ENCODE data around the gene RFC1. TPM values are rescaled to one million over a fixed set of nuclear protein-coding genes. Genes with fewer than 3 reads are reported as not detected.
"Not testable (repeated sequence)": the region's sequence is repeated elsewhere in the genome, so short reads cannot be mapped to it uniquely, and the experiment has no call there.

RFC1 gene
- total and polyA plus RNA-seq, 4 donors: 11.0 to 75.3 (median 25.9) TPM

DNA sequence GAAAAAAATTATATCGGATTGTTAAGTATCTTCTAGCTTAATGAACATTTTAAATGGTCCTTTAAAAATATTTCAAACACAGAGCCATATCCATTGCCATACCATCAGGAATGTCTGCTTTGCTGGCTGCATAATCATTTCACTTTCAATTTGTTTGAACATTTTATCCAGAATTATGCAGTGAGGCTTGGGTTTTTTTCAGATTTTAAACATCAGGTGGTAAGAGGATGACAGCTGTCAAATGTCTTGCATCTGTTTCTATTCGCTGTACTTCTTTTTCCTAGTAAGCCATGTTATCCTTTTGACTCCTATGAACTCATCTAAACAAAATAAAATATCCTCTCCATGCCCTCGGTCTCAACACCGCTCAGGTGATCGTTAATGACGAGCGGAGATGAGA, 802 bp downstream of the RFC1 start:
- ATAC-seq (ENCODE audit: insufficient read depth, low FRiP score): no peak
- TF ChIP-seq CTCF (IDR thresholded peaks at IDR 0.05; ENCODE audit: control extremely low read depth, extremely low read depth): no peak

DNA sequence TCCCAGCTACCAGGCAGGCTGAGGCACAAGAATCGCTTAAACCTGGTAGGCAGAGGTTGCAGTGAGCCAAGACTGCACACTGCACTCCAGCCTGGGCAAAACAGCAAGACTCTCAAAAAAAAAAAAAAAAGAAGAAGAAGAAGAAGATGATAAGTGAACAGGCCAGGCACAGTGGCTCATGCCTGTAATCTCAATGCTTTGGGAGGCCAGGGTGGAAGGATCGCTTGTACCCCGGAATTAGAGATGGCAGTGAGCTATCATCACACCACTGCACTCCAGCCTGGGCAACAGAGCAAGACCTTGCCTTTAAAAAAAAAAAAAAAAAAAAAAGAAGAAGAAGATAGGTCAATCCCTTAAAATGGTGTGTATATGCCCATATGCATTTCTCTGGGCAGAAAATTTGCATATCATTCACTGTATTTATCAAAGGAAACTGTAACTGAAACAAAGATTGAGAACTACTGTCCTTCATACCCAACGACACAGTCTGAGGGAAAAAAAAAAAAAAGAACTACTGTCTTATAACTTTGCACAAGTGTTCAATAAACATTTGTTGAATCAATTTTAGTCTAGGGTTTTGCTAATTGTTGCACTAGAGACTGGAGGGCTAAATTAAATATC, 2.3 kb downstream of the RFC1 start:
- peaks cover 0 to 4% (median 2%) of the 10 kb centered on the region in 4 donors for H3K36me3 ChIP-seq (ENCODE audit: control insufficient read depth in 4 of 4, insufficient read depth in 4 of 4, low read length in 4 of 4)
- WGBS, 2 donors: 80 to 88% methylated on average over 4 of the region's 4 CpGs
- ATAC-seq (ENCODE audit: insufficient read depth, low FRiP score) (no peak), DNase-seq (no peak)
- no peak overlapping the region for H3K27ac ChIP-seq (ENCODE audit: low read depth in 1 of 2, low read length in 1 of 2)
- H3K9ac ChIP-seq (ENCODE audit: insufficient read depth in 1 of 2, low read length in 2 of 2): no peak overlapping the region
- no peak for TF ChIP-seq CTCF (IDR thresholded peaks at IDR 0.05; ENCODE audit: control extremely low read depth, extremely low read depth)
- no peak overlapping the region for H3K4me3 ChIP-seq
- peaks cover 0 to 21% (median 4%) of the 10 kb centered on the region in 5 donors for H3K4me1 ChIP-seq (ENCODE audit: control insufficient read depth in 5 of 5, insufficient read depth in 5 of 5, low read length in 5 of 5)
- H3K9me3 ChIP-seq (ENCODE audit: control insufficient read depth in 4 of 4, insufficient read depth in 3 of 4, low read length in 3 of 4): peaks cover 0 to 2% (median 0%) of the 10 kb centered on the region in 4 donors
- no peaks in the 10 kb centered on the region for H3K27me3 ChIP-seq (ENCODE audit: control insufficient read depth in 3 of 3, insufficient read depth in 3 of 3, low read length in 2 of 3)

More for the DNA sequence above, 802 bp downstream of the RFC1 start:
- H3K4me3 ChIP-seq: peak overlapping the region; percentile 94
- H3K4me1 ChIP-seq (ENCODE audit: control insufficient read depth in 5 of 5, insufficient read depth in 5 of 5, low read length in 5 of 5): peaks cover 0 to 21% (median 4%) of the 10 kb centered on the region in 5 donors
- H3K9ac ChIP-seq (ENCODE audit: insufficient read depth in 1 of 2, low read length in 2 of 2): peak overlapping the region; percentile 85 to 91
- DNase-seq: no peak
- H3K9me3 ChIP-seq (ENCODE audit: control insufficient read depth in 4 of 4, insufficient read depth in 3 of 4, low read length in 3 of 4): peaks cover 0 to 2% (median 0%) of the 10 kb centered on the region in 4 donors
- H3K27me3 ChIP-seq (ENCODE audit: control insufficient read depth in 3 of 3, insufficient read depth in 3 of 3, low read length in 2 of 3): no peaks in the 10 kb centered on the region
- H3K27ac ChIP-seq (ENCODE audit: low read depth in 1 of 2, low read length in 1 of 2): peak overlapping the region in 1 of 2 donors; percentile 88
- H3K36me3 ChIP-seq (ENCODE audit: control insufficient read depth in 4 of 4, insufficient read depth in 4 of 4, low read length in 4 of 4): peaks cover 0 to 4% (median 2%) of the 10 kb centered on the region in 4 donors
- 6 to 9% methylated on average over 7 of the region's 7 CpGs for WGBS, 2 donors

DNA sequence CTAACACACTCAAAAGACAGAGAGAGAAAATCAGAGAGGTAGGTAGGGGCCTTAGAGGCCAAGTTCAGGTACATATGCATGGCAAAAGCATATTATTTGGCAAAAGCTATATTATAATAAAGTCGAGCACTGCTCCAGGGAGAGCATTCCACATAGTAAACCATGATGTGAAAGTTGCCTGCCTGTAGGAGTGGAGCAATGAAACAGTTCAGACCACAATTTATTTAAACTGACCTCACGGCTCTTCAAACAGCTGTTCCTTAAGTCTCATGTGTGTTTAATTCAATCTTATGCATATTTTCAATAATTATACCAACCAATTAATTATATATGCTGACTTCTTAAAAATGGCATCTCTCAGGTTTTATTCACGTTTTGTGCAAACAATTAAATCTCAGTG, 3.3 kb downstream of the RFC1 start:
- no peaks in the 10 kb centered on the region for H3K27me3 ChIP-seq (ENCODE audit: control insufficient read depth in 3 of 3, insufficient read depth in 3 of 3, low read length in 2 of 3)
- peaks cover 0 to 21% (median 4%) of the 10 kb centered on the region in 5 donors for H3K4me1 ChIP-seq (ENCODE audit: control insufficient read depth in 5 of 5, insufficient read depth in 5 of 5, low read length in 5 of 5)
- no peak overlapping the region for H3K27ac ChIP-seq (ENCODE audit: low read depth in 1 of 2, low read length in 1 of 2)
- WGBS, 2 donors: 60 to 78% methylated on average over 3 of the region's 3 CpGs
- ATAC-seq (ENCODE audit: insufficient read depth, low FRiP score): no peak
- no peak for DNase-seq
- H3K9me3 ChIP-seq (ENCODE audit: control insufficient read depth in 4 of 4, insufficient read depth in 3 of 4, low read length in 3 of 4): peaks cover 0 to 2% (median 0%) of the 10 kb centered on the region in 4 donors
- no peak overlapping the region for H3K9ac ChIP-seq (ENCODE audit: insufficient read depth in 1 of 2, low read length in 2 of 2)
- peaks cover 0 to 4% (median 2%) of the 10 kb centered on the region in 4 donors for H3K36me3 ChIP-seq (ENCODE audit: control insufficient read depth in 4 of 4, insufficient read depth in 4 of 4, low read length in 4 of 4)
- no peak overlapping the region for H3K4me3 ChIP-seq
- no peak for TF ChIP-seq CTCF (IDR thresholded peaks at IDR 0.05; ENCODE audit: control extremely low read depth, extremely low read depth)

DNA sequence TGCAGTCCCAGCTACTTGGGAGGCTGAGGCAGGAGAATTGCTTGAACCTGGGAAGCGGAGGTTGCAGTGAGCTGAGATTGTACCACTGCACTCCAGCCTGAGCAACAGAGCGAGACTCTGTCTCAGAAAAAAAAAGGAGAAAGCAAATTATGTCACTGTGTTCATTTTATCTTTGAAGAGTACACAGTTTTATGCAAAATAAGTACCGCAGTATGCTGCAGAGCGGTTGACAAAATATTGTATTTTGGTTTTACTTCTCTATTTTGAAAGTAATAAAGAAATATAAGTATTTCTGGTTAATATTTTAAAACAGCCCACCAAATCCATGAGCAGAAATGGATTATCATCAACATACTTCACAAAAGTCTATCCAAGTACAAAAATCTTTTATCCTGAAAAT, 5.6 kb downstream of the RFC1 start:
- H3K9me3 ChIP-seq (ENCODE audit: control insufficient read depth in 4 of 4, insufficient read depth in 3 of 4, low read length in 3 of 4); H3K4me3 ChIP-seq; H3K9ac ChIP-seq (ENCODE audit: insufficient read depth in 1 of 2, low read length in 2 of 2); H3K36me3 ChIP-seq (ENCODE audit: control insufficient read depth in 4 of 4, insufficient read depth in 4 of 4, low read length in 4 of 4); H3K27ac ChIP-seq (ENCODE audit: low read depth in 1 of 2, low read length in 1 of 2); DNase-seq; H3K27me3 ChIP-seq (ENCODE audit: control insufficient read depth in 3 of 3, insufficient read depth in 3 of 3, low read length in 2 of 3); ATAC-seq (ENCODE audit: insufficient read depth, low FRiP score): not testable (repeated sequence)
- WGBS, 2 donors: 92 to 93% methylated on average over 4 of the region's 4 CpGs
- H3K4me1 ChIP-seq (ENCODE audit: control insufficient read depth in 5 of 5, insufficient read depth in 5 of 5, low read length in 5 of 5): peaks cover 0 to 13% (median 4%) of the 10 kb centered on the region in 5 donors

All from lung (tissue), 12 donors.